GM12874 (cell line): Measurements from ENCODE around the gene WBP1.

Source experiments
- TF ChIP-seq, protein P1 (sequence below): IDR thresholded peaks from 2 replicates; pipeline ENCODE4 v1.5.1; 2011; ENCODE audit warnings: low read depth, mild to moderate bottlenecking, control low read depth, low read length, moderate library complexity; ENCODE audit not compliant: insufficient read depth

The WBP1 gene

DNA sequence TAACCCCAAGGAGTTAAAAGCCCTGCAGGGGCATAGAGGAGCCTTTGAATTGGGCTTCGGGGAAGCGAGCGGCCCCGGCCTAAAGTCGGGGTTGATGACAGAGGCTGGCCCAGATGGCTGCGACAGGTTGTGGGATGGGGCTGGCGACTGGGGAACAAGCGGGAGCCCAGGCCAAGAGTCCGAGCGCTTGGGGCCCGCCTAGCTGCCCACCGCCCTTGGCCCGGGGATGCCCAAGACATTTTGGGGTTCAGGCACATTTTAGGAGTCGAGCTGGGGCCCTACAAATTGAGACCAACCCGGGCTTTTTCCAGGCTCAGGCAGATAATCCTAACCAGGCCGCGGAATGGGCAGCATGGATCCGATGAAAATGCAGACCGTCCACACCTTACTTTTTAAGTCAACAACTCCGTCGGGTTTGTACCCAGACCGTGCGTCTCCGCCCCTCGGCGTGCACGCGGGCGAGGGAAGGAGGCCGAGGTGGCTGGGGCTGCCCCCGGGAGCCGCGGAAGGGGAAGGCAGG is 17.0 kb upstream of the WBP1 start:
- TF ChIP-seq, protein P1, sequence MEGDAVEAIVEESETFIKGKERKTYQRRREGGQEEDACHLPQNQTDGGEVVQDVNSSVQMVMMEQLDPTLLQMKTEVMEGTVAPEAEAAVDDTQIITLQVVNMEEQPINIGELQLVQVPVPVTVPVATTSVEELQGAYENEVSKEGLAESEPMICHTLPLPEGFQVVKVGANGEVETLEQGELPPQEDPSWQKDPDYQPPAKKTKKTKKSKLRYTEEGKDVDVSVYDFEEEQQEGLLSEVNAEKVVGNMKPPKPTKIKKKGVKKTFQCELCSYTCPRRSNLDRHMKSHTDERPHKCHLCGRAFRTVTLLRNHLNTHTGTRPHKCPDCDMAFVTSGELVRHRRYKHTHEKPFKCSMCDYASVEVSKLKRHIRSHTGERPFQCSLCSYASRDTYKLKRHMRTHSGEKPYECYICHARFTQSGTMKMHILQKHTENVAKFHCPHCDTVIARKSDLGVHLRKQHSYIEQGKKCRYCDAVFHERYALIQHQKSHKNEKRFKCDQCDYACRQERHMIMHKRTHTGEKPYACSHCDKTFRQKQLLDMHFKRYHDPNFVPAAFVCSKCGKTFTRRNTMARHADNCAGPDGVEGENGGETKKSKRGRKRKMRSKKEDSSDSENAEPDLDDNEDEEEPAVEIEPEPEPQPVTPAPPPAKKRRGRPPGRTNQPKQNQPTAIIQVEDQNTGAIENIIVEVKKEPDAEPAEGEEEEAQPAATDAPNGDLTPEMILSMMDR, result no peak

DNA sequence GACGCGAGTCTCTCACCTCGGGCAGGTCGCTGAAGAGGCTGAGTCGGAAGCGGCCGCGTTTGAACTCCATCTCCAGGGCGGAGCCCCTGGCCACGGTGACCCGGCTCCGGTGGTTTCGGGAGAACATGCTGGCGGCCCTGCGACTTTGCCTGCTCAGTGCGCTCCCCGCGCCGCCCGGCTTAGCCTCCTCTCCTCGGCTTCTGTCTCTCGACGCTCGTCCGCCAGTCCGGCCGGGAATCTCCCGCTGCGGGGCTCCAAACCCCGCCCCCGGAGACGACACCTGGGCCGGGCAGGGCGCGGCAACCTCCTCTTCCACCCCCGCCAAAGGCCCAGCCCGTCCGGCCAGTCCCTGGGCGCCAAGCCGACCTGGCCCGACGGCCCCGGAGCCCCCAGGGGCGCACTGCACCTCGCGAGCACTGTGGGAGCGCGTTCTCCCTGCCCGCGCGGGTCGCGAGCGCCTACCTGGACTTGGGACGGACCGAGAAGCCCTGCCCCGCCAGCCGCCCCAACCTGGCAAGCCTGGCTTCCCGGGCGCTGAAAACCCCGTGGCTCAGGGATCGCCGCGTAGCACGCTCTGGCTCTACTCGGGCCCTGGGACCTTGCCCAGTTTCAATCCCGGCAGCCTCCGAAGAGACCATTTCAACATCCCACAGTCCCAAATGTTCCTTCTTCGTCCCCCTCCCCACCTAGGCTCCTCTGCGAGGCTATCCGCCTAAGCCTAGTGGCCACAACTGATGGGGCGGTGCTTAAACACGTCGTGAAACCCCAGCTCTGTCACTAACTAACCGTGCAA is 16.4 kb upstream of the WBP1 start, which contains the start of gene RTKN:
TSS of gene RTKN (minus strand) at position 248 of the 793 bp plus-strand sequence. CDS start at position 127, 121 bp downstream.
- TF ChIP-seq, protein P1, result no peak

DNA sequence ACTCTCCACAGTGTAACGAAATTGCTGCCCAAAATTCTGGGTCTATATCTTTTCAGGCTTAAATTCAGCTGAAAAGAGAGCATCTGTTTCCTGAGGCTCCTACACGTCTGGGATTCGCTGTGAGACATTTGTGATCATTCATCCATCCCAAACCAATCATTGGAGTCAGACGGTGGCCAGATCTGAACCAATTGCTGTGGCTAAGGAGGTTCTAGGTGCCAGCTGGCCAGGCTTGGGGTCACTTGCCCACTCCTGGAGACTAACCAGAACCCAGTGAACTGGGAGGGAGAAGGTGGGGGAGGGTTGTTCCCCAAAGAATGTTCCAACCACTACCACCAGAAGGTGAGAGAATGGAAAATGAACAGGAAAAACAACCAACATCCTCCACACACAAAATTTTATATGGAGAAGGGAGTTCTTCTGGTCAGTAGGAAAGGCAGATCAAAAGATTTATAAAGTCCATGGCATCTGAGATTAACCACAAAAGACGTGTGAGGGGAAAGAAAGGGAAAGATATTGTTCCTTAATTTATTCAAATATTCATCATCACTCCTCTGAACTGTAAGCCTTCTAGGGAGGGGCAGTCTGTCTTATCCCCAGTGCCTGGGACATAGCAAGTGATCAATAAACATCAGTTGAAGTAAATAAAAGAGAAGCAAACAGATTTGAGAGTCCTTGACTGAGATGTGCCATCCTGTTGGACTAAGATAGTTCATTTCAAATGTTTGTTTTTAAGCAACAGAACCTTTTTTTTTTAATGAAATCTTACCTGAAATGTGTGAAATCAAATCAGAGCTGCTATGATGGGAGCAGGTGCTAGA is 13.5 kb upstream of the WBP1 start:
- TF ChIP-seq, protein P1, result no peak

DNA sequence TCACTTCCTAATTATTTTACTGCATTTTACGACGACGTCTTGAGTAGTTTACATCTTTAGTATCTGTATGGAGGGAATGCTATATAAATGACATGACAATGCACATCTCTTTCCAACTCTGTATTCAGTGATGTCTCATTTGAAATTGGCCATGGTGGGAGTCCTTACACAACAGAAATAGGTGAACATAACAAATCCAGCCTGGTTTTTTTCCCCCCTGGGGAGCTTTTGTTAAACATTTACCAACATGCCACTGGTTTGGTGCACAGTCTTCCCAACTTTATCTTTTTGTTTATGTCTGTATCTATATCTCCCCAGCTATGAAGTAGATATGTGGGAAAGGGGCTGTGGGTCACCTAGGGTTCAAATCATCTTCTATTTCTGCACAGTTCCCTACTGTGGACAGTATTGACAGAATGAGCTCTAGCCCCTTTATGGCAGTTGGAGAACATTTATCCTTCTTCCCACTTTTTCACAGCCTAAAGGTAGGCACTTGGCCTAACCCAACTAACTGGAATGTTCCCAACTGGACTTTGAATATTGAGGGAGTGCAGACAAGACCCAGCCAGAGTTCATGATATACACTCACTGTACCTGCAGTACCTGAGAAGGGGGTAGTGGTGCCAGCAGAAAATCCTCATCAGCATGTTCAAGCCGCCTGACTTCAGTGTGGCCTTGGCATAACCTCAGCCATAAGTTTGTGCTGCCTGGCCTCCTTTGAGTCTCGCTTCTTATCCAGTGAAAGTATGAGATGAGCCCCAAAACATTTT is 10.8 kb upstream of the WBP1 start:
- TF ChIP-seq, protein P1, result no peak

DNA sequence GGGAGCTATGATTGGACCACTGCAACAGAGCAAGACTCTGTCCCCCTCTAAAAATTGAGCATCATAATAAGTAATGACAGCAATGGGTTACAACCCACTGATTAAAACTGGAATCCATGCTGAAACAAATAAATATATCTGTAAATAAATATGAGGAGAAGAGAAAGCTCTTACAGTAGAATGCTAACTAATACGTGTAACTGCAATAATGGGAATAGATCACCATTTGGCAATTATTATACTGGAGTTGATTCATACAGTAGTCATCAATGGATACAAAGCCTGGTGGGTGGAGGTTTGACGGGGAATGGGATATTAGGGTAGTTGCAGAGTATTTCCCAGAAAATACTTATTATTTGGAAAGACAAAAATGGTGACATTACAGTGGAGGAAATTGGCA is 9.5 kb upstream of the WBP1 start:
- TF ChIP-seq, protein P1, result no peak

DNA sequence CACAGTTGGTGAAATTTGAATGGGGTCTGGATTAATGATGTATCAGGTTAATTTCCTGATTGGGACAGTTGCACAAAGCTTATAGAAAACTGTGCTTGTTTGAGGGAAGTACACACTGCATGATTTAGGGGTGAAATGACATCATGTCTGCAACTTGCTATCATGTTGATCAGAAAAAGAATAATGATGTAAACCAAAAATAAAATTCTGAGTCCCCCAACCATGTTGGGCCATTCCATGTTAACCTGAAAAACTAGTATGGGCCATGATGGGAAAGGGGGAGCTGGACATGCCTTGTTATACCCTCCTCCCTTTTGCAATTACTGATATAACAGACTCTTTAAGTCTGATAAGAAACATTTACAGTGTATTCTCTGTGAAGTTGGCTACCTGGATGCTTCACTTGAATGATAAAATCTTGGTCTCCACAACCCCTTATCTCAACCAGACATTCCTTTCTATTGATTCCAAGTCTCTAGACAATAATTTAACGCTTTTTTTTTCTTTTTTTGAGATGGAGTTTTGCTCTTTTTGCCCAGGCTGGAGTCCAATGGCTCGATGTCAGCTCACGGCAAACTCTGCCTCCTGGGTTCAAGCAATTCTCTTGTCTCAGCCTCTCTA is 7.6 kb upstream of the WBP1 start:
- TF ChIP-seq, protein P1, result no peak
